ENCODE measurements around the gene OR10S1. TPM values are rescaled to one million over a fixed set of nuclear protein-coding genes. Genes with fewer than 3 reads are reported as not detected.

The OR10S1 gene
- total and polyA plus RNA-seq, 2 of the 8 experiments (the other 6 are each of a cell fraction or from before 2014, with no cell fraction given) = not detected

- TF ChIP-seq, protein P1, sequence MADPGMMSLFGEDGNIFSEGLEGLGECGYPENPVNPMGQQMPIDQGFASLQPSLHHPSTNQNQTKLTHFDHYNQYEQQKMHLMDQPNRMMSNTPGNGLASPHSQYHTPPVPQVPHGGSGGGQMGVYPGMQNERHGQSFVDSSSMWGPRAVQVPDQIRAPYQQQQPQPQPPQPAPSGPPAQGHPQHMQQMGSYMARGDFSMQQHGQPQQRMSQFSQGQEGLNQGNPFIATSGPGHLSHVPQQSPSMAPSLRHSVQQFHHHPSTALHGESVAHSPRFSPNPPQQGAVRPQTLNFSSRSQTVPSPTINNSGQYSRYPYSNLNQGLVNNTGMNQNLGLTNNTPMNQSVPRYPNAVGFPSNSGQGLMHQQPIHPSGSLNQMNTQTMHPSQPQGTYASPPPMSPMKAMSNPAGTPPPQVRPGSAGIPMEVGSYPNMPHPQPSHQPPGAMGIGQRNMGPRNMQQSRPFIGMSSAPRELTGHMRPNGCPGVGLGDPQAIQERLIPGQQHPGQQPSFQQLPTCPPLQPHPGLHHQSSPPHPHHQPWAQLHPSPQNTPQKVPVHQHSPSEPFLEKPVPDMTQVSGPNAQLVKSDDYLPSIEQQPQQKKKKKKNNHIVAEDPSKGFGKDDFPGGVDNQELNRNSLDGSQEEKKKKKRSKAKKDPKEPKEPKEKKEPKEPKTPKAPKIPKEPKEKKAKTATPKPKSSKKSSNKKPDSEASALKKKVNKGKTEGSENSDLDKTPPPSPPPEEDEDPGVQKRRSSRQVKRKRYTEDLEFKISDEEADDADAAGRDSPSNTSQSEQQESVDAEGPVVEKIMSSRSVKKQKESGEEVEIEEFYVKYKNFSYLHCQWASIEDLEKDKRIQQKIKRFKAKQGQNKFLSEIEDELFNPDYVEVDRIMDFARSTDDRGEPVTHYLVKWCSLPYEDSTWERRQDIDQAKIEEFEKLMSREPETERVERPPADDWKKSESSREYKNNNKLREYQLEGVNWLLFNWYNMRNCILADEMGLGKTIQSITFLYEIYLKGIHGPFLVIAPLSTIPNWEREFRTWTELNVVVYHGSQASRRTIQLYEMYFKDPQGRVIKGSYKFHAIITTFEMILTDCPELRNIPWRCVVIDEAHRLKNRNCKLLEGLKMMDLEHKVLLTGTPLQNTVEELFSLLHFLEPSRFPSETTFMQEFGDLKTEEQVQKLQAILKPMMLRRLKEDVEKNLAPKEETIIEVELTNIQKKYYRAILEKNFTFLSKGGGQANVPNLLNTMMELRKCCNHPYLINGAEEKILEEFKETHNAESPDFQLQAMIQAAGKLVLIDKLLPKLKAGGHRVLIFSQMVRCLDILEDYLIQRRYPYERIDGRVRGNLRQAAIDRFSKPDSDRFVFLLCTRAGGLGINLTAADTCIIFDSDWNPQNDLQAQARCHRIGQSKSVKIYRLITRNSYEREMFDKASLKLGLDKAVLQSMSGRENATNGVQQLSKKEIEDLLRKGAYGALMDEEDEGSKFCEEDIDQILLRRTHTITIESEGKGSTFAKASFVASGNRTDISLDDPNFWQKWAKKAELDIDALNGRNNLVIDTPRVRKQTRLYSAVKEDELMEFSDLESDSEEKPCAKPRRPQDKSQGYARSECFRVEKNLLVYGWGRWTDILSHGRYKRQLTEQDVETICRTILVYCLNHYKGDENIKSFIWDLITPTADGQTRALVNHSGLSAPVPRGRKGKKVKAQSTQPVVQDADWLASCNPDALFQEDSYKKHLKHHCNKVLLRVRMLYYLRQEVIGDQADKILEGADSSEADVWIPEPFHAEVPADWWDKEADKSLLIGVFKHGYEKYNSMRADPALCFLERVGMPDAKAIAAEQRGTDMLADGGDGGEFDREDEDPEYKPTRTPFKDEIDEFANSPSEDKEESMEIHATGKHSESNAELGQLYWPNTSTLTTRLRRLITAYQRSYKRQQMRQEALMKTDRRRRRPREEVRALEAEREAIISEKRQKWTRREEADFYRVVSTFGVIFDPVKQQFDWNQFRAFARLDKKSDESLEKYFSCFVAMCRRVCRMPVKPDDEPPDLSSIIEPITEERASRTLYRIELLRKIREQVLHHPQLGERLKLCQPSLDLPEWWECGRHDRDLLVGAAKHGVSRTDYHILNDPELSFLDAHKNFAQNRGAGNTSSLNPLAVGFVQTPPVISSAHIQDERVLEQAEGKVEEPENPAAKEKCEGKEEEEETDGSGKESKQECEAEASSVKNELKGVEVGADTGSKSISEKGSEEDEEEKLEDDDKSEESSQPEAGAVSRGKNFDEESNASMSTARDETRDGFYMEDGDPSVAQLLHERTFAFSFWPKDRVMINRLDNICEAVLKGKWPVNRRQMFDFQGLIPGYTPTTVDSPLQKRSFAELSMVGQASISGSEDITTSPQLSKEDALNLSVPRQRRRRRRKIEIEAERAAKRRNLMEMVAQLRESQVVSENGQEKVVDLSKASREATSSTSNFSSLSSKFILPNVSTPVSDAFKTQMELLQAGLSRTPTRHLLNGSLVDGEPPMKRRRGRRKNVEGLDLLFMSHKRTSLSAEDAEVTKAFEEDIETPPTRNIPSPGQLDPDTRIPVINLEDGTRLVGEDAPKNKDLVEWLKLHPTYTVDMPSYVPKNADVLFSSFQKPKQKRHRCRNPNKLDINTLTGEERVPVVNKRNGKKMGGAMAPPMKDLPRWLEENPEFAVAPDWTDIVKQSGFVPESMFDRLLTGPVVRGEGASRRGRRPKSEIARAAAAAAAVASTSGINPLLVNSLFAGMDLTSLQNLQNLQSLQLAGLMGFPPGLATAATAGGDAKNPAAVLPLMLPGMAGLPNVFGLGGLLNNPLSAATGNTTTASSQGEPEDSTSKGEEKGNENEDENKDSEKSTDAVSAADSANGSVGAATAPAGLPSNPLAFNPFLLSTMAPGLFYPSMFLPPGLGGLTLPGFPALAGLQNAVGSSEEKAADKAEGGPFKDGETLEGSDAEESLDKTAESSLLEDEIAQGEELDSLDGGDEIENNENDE (IDR thresholded peaks at IDR 0.05; ENCODE audit: insufficient replicate concordance, low read length) = no peak
- TF ChIP-seq RFX5 (IDR thresholded peaks at IDR 0.05; ENCODE audit: borderline replicate concordance, low read depth, low read length) (no peak), MAX (IDR thresholded peaks at IDR 0.05) (no peak), SIRT6 (IDR thresholded peaks at IDR 0.05; ENCODE audit: low read length) (no peak), TCF12 (IDR thresholded peaks at IDR 0.05; ENCODE audit: low read depth, low read length) (no peak)
Observed at GRCh38 chr11:123973816-123974215, 3.8 kb downstream of the OR10S1 start (continued).

Data from H1 (cell line).